Measurements from ENCODE around the gene PTPRE.

The PTPRE gene

DNA sequence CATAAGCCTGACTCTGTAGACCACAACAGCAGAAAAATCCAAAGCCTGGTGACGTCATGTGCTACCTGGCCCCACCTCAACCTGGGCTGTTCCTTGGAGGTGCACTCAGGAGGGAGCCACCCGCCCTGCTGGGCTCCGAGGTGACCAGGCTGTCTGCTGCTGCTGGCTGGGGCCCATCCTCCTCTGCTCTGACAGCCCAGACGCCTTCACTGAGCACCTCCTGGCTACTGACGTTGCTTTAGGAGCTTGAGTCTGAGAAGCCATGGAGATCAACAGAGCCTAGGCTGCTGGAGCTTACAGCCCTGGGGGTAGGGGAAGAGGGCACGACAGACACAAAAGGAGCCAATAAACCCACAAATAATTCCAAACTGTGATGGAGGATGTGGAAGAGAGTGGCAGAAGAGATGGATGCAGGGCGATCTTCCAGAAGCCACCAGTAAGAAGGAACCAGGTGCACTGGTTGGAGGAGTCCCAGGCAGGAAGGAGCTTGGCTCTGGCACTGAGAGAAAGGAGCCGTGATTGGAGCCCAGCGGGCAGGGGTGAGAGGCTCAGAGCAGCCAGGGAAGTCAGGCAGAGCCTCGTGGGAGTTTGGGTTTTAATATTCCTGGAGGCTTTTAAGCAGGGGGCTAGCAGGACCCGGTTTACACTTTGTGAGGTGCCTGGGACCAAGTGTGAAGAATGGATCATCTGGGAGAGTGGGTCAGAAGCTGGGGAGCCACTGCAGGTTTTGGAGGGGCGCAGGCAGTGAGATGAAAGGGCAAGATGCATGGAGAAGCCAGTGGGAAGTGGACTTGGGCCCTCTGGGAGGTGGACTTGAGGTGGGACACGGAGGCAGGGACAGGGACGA is 1.7 kb upstream of the PTPRE start:
- H3K4me2 ChIP-seq (ENCODE audit: low read length), result no peak overlapping the region
- TF ChIP-seq, protein P1, sequence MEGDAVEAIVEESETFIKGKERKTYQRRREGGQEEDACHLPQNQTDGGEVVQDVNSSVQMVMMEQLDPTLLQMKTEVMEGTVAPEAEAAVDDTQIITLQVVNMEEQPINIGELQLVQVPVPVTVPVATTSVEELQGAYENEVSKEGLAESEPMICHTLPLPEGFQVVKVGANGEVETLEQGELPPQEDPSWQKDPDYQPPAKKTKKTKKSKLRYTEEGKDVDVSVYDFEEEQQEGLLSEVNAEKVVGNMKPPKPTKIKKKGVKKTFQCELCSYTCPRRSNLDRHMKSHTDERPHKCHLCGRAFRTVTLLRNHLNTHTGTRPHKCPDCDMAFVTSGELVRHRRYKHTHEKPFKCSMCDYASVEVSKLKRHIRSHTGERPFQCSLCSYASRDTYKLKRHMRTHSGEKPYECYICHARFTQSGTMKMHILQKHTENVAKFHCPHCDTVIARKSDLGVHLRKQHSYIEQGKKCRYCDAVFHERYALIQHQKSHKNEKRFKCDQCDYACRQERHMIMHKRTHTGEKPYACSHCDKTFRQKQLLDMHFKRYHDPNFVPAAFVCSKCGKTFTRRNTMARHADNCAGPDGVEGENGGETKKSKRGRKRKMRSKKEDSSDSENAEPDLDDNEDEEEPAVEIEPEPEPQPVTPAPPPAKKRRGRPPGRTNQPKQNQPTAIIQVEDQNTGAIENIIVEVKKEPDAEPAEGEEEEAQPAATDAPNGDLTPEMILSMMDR (IDR thresholded peaks at IDR 0.05), result no peak
- no peak overlapping the region for H3K4me3 ChIP-seq (ENCODE audit: low read depth, low read length)
- H3K36me3 ChIP-seq (ENCODE audit: control insufficient read depth, insufficient read depth, low read length), result no peaks in the 10 kb centered on the region
- no peaks in the 10 kb centered on the region for H3K9me3 ChIP-seq (ENCODE audit: control insufficient read depth, low read length)
- H3K27ac ChIP-seq, result no peak overlapping the region
- H2AFZ ChIP-seq, result no peak overlapping the region
- no peaks in the 10 kb centered on the region for H3K4me1 ChIP-seq
- H3K9ac ChIP-seq, result no peak overlapping the region
- H3K27me3 ChIP-seq (ENCODE audit: control insufficient read depth, insufficient read depth, low read length), result no peaks in the 10 kb centered on the region
- H3K79me2 ChIP-seq, result no peaks in the 10 kb centered on the region

DNA sequence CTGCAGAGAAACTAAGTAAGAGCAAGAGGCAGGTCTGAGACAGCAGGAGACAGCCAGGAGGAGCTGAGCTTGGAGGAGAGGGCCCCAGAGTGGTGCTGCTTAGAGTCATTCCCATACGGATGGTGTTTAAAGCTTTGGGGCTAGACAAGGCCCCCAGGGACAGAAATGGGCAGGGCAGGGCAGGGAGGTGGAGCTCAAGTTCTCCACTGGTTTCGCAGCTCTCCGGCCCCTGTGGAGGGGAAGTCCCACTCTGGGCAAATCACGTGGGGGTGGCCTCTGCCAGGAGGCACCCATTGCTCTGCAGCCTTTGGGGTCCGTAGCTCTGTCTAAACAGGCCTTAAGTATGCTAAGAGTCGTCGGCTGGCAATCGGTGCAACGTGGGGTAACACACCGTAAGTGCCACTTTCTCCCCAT is 1.0 kb upstream of the PTPRE start:
- no peak overlapping the region for H3K27ac ChIP-seq
- H3K4me2 ChIP-seq (ENCODE audit: low read length), result no peak overlapping the region
- no peaks in the 10 kb centered on the region for H3K27me3 ChIP-seq (ENCODE audit: control insufficient read depth, insufficient read depth, low read length)
- H3K36me3 ChIP-seq (ENCODE audit: control insufficient read depth, insufficient read depth, low read length), result no peaks in the 10 kb centered on the region
- no peak overlapping the region for H3K9ac ChIP-seq
- H3K4me3 ChIP-seq (ENCODE audit: low read depth, low read length), result no peak overlapping the region
- TF ChIP-seq, protein P1 (IDR thresholded peaks at IDR 0.05), result no peak
- no peak overlapping the region for H2AFZ ChIP-seq
- H3K4me1 ChIP-seq, result no peaks in the 10 kb centered on the region
- no peaks in the 10 kb centered on the region for H3K9me3 ChIP-seq (ENCODE audit: control insufficient read depth, low read length)
- no peaks in the 10 kb centered on the region for H3K79me2 ChIP-seq

DNA sequence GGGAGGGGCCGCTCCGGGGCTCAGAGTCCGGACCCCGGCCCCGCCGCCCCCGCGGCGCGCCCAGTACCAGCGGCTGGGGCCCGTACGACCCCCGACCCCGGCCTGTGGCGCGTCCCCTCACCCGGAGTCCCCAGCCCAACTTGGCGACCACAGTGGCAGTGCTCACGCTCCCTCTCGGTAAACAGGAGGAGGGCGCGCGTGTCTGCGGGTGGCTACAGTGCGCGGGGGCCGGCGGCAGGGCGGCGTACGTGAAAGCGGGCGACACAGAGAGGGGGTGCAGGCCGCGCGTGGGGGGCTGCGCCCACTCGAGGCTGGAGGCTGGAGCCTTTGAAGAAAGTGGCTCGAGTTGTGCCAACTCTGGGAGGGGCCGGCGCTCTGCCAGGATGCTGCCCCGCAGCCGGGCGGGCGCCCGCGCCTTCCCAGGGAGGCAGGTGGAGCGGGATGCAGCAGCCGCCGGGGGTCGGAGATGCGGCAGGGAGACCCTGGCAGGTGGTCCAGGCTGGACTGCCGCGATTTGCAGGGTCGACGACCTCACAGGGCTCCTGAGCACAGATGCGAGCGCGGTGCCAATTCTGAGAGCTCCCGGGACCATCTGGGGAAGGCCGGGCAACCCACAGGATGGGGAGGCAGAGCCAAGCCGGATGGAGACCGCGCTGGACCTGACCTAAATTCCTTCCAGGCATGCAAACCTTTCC is 655 bp downstream of the PTPRE start:
- H3K4me1 ChIP-seq, result no peaks in the 10 kb centered on the region
- H3K27me3 ChIP-seq (ENCODE audit: control insufficient read depth, insufficient read depth, low read length), result no peaks in the 10 kb centered on the region
- no peak overlapping the region for H3K9ac ChIP-seq
- TF ChIP-seq, protein P1 (IDR thresholded peaks at IDR 0.05), result no peak
- H3K27ac ChIP-seq, result no peak overlapping the region
- no peaks in the 10 kb centered on the region for H3K9me3 ChIP-seq (ENCODE audit: control insufficient read depth, low read length)
- H3K4me2 ChIP-seq (ENCODE audit: low read length), result peak overlapping the region; percentile 72
- no peaks in the 10 kb centered on the region for H3K79me2 ChIP-seq
- H3K36me3 ChIP-seq (ENCODE audit: control insufficient read depth, insufficient read depth, low read length), result no peaks in the 10 kb centered on the region
- H2AFZ ChIP-seq, result peak overlapping the region; percentile 88
- peak overlapping the region; percentile 42 for H3K4me3 ChIP-seq (ENCODE audit: low read depth, low read length)

DNA sequence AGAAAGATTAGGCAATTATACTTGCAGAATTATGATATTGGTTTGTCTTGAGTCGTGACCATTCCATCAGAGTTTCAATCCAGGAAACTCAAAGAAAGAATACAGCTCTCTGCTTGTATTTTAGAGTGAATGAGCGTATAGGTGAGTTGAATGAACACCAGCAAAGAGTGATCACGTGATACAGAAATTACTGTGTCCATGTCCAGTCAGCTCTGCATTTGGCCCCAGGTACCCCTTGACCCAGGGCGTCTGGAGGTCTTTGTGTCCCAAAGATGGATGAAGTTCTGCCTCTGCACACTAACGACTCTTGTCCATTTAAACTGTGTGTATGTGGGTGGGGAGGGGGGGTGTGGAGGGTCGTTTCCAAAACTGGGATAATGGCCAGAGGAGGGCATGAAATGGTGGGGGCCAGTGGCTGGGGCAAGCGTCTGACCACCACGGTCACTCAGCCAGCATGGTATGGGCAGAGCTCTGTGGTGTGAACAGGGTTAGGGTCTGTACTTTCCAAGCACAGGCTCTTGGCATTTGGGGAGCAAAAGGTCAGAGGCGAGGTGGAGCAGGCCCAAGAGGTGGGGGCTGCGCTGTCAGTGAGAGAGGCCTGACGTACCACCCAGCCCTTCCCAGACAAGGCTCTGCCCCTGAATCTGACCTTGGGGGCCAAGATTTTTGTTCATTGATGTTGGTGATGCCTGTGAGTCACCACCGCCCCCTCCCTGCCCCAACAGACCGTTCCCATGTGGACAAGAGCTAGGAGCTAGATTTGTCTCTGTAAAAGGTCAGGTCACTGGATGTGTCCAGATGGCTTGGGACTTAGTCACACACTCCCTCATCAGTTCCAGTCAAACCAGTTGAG is 1.4 kb downstream of the PTPRE start:
- TF ChIP-seq, protein P1 (IDR thresholded peaks at IDR 0.05), result no peak
- Histone ChIP-seq H3K4me3 (ENCODE audit: low read depth, low read length) (no peak overlapping the region), H3K27ac (no peak overlapping the region)

More for the DNA sequence above, 1.4 kb downstream of the PTPRE start:
- Histone ChIP-seq H2AFZ (no peak overlapping the region), H3K79me2 (no peaks in the 10 kb centered on the region), H3K36me3 (ENCODE audit: control insufficient read depth, insufficient read depth, low read length) (no peaks in the 10 kb centered on the region), H3K9me3 (ENCODE audit: control insufficient read depth, low read length) (no peaks in the 10 kb centered on the region), H3K27me3 (ENCODE audit: control insufficient read depth, insufficient read depth, low read length) (no peaks in the 10 kb centered on the region), H3K4me1 (no peaks in the 10 kb centered on the region), H3K4me2 (ENCODE audit: low read length) (no peak overlapping the region), H3K9ac (no peak overlapping the region)

All from parathyroid adenoma (tissue), 2 donors.